AG10803 (cell line): ENCODE data around the gene SCAF8.
A peak's percentile ranks its signal among the peaks of the same experiment; 100 is the strongest.

Experiments
- DNase-seq: peaks from one replicate; pipeline ENCODE4 v3.0.0; 2010; ENCODE audit warnings: low read depth
- H3K4me3 ChIP-seq: 2 replicates; pipeline ENCODE4 v1.5.1; 2011; ENCODE audit warnings: mild to moderate bottlenecking, low read length, control low read depth
- TF ChIP-seq, protein P1 (sequence below): conservative IDR thresholded peaks from 2 replicates; pipeline ENCODE4 v1.5.1; 2011; ENCODE audit warnings: mild to moderate bottlenecking, low read length, control low read depth, inconsistent platforms

The SCAF8 gene

GRCh38 chr6:154821099-154821498 lies 87.9 kb downstream of the SCAF8 start:
- TF ChIP-seq, protein P1, sequence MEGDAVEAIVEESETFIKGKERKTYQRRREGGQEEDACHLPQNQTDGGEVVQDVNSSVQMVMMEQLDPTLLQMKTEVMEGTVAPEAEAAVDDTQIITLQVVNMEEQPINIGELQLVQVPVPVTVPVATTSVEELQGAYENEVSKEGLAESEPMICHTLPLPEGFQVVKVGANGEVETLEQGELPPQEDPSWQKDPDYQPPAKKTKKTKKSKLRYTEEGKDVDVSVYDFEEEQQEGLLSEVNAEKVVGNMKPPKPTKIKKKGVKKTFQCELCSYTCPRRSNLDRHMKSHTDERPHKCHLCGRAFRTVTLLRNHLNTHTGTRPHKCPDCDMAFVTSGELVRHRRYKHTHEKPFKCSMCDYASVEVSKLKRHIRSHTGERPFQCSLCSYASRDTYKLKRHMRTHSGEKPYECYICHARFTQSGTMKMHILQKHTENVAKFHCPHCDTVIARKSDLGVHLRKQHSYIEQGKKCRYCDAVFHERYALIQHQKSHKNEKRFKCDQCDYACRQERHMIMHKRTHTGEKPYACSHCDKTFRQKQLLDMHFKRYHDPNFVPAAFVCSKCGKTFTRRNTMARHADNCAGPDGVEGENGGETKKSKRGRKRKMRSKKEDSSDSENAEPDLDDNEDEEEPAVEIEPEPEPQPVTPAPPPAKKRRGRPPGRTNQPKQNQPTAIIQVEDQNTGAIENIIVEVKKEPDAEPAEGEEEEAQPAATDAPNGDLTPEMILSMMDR, result no peak
- H3K4me3 ChIP-seq, result no peak overlapping the region
- no peak for DNase-seq

- no peak for DNase-seq
- TF ChIP-seq, protein P1, result no peak
- no peak overlapping the region for H3K4me3 ChIP-seq
Measured at GRCh38 chr6:154821638-154822037, 88.4 kb downstream of the SCAF8 start.

- TF ChIP-seq, protein P1, result no peak
- H3K4me3 ChIP-seq, result no peak overlapping the region
- DNase-seq, result no peak
Measured at GRCh38 chr6:154822947-154823558, 89.8 kb downstream of the SCAF8 start.

DNA sequence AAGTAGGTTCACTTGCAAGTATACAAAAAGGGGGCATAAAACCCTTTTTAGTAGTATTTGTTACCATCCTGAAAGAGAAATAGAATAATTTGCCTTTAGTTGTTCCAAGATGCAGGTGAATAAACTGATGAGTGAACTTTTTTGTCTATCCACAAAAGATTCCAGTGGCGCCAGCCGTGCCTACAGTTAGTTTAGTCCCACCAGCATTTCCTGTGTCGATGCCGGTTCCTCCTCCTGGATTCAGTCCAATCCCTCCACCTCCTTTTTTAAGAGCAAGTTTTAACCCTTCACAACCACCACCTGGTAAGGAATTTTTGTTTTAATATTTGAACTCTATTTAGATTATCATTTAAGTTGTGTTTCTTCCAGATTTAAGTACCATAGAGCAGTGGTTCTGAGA lies 90.9 kb downstream of the SCAF8 start:
- H3K4me3 ChIP-seq, result no peak overlapping the region
- TF ChIP-seq, protein P1, result no peak
- DNase-seq, result no peak

GRCh38 chr6:154829970-154830369 lies 96.8 kb downstream of the SCAF8 start:
- TF ChIP-seq, protein P1, result no peak
- H3K4me3 ChIP-seq, result no peak overlapping the region
- DNase-seq, result no peak

- TF ChIP-seq, protein P1, result no peak
- no peak overlapping the region for H3K4me3 ChIP-seq
- peak; percentile 10 for DNase-seq
Measured at GRCh38 chr6:154830771-154831170, 97.6 kb downstream of the SCAF8 start.

GRCh38 chr6:154835307-154835706 lies 102.1 kb downstream of the SCAF8 start:
- TF ChIP-seq, protein P1, result no peak
- DNase-seq, result no peak
- no peak overlapping the region for H3K4me3 ChIP-seq
